H1 (cell line): ENCODE data around the gene PSAP. TPM values are rescaled to one million over a fixed set of nuclear protein-coding genes. Genes with fewer than 3 reads are reported as not detected.

Experiments
- CTCF ChIA-PET: fragments of 300-600 bp; sonication (Branson Sonifier 250); formaldehyde crosslinking; loops from one replicate; lab custom pipeline; 2021; ENCODE audit not compliant: partially characterized antibody; lab: Charles Lee
- POLR2A ChIA-PET: fragments of 300-600 bp; sonication (Branson Sonifier 250); formaldehyde crosslinking; loops from one replicate; lab custom pipeline; 2021; ENCODE audit warnings: inconsistent platforms; ENCODE audit not compliant: partially characterized antibody; lab: Charles Lee
- DNase-seq, 2 experiments: peaks; one replicate each; pipeline versions ENCODE4 v3.0.0 to v3.0.0-alpha.2; 2010 to 2022; ENCODE audit warnings: low spot score in 2 of 2, low read depth in 1 of 2, mixed read lengths in 1 of 2
- FAIRE-seq: peaks from 2 replicates; lab custom pipeline; 2011; peaks lifted over from hg19 to GRCh38; lab: Jason Lieb, UNC
- H2AFZ ChIP-seq: 2 replicates; pipeline ENCODE4 v1.8.1; 2012; ENCODE audit warnings: low read length, inconsistent platforms
- H2AK5ac ChIP-seq: 2 replicates; pipeline ENCODE4 v1.6.1; 2013; ENCODE audit warnings: low read depth, low read length
- H2BK120ac ChIP-seq: replicated peaks from 2 replicates; pipeline ENCODE3; 2013; ENCODE audit warnings: low read depth, low read length, inconsistent platforms
- H2BK12ac ChIP-seq: 2 replicates; pipeline ENCODE4 v1.6.1; 2013; ENCODE audit warnings: low read depth, low read length
- H2BK15ac ChIP-seq: 2 replicates; pipeline ENCODE4 v1.6.1; 2013; ENCODE audit warnings: low read length
- H2BK20ac ChIP-seq: 2 replicates; pipeline ENCODE4 v1.6.1; 2013; ENCODE audit warnings: low read length
- H2BK5ac ChIP-seq: 2 replicates; pipeline ENCODE4 v1.6.1; 2013; ENCODE audit warnings: low read depth, low read length
- H3K14ac ChIP-seq: 2 replicates; pipeline ENCODE4 v1.6.1; 2013; ENCODE audit warnings: inconsistent platforms; ENCODE audit not compliant: insufficient read length
- H3K18ac ChIP-seq: 2 replicates; pipeline ENCODE4 v1.6.1; 2013; ENCODE audit warnings: low read length; ENCODE audit errors: extremely low read depth
- H3K23ac ChIP-seq: 2 replicates; pipeline ENCODE4 v1.6.1; 2013; ENCODE audit warnings: inconsistent platforms; ENCODE audit not compliant: insufficient read length
- H3K23me2 ChIP-seq: 2 replicates; pipeline ENCODE4 v1.6.1; 2013; ENCODE audit warnings: low read depth, low read length
- H3K27ac ChIP-seq: 2 replicates; pipeline ENCODE4 v1.6.1; 2011; ENCODE audit warnings: low read depth, low read length, inconsistent platforms
- H3K27me3 ChIP-seq, 4 experiments: replicated peaks in 1 of 4; 1 replicate in 1 of 4; 2 replicates in 3 of 4; pipeline versions ENCODE4 v1.6.1 to v1.8.1; 2011 to 2013; ENCODE audit warnings: low read length in 3 of 4, mild to moderate bottlenecking in 3 of 4, inconsistent platforms in 2 of 4, mixed read lengths in 2 of 4, moderate library complexity in 1 of 4; ENCODE audit not compliant: control insufficient read depth in 3 of 4, insufficient read depth in 3 of 4; ENCODE audit errors: extremely low read depth in 1 of 4
- H3K36me3 ChIP-seq, 4 experiments: 2 replicates each; pipeline versions ENCODE4 v1.6.1 to v1.8.1; 2011 to 2013; ENCODE audit warnings: mild to moderate bottlenecking in 4 of 4, low read length in 3 of 4, moderate library complexity in 2 of 4, control low read depth in 1 of 4, inconsistent platforms in 1 of 4; ENCODE audit not compliant: insufficient read depth in 4 of 4, control insufficient read depth in 2 of 4
- H3K4ac ChIP-seq: replicated peaks from 2 replicates; pipeline ENCODE3; 2013; ENCODE audit warnings: low read length, low read depth, mixed read lengths, inconsistent platforms; ENCODE audit not compliant: insufficient read length
- H3K4me1 ChIP-seq, 4 experiments: replicated peaks in 1 of 4; 1 replicate in 1 of 4; 2 replicates in 3 of 4; pipeline versions ENCODE4 v1.6.1 to v1.8.1; 2011 to 2013; ENCODE audit warnings: low read length in 3 of 4, inconsistent platforms in 2 of 4, mixed read lengths in 1 of 4; ENCODE audit not compliant: insufficient read depth in 4 of 4, control insufficient read depth in 3 of 4
- H3K4me2 ChIP-seq, 2 experiments: 2 replicates each; pipeline versions ENCODE4 v1.6.1 to v1.8.1; 2011 to 2013; ENCODE audit warnings: low read depth in 2 of 2, low read length in 2 of 2, control low read depth in 1 of 2, inconsistent platforms in 1 of 2, mild to moderate bottlenecking in 1 of 2; ENCODE audit not compliant: insufficient read depth in 1 of 2
- H3K4me3 ChIP-seq, 4 experiments: fragments of 200-600, 300-600 bp in 1 of 4; sonication (generic), shearing (Covaris generic), sonication (Bioruptor Twin) in 1 of 4; 2 replicates each; pipeline versions ENCODE4 v1.5.1 to v1.8.1; 2011 to 2016; ENCODE audit warnings: low read length in 4 of 4, low read depth in 3 of 4, control low read depth in 2 of 4, inconsistent platforms in 2 of 4, mild to moderate bottlenecking in 2 of 4, mixed read lengths in 1 of 4, moderate library complexity in 1 of 4; ENCODE audit not compliant: insufficient read depth in 2 of 4; ENCODE audit errors: extremely low read depth in 1 of 4
- H3K56ac ChIP-seq: replicated peaks from 2 replicates; pipeline ENCODE3; 2013; ENCODE audit warnings: low read depth, mild to moderate bottlenecking, mixed read lengths, low read length, inconsistent platforms; ENCODE audit not compliant: insufficient read length
- H3K79me1 ChIP-seq: 2 replicates; pipeline ENCODE4 v1.6.1; 2013; ENCODE audit warnings: low read depth, low read length, control low read depth
- H3K79me2 ChIP-seq, 2 experiments: 2 replicates each; pipeline versions ENCODE4 v1.6.1 to v1.8.1; 2012 to 2013; ENCODE audit warnings: low read length in 2 of 2, mild to moderate bottlenecking in 2 of 2, inconsistent platforms in 1 of 2; ENCODE audit not compliant: insufficient read depth in 2 of 2, control insufficient read depth in 1 of 2
- H3K9ac ChIP-seq, 4 experiments: replicated peaks in 1 of 4; 1 replicate in 1 of 4; 2 replicates in 3 of 4; pipeline versions ENCODE4 v1.6.1 to v1.8.1; 2011 to 2013; ENCODE audit warnings: low read depth in 3 of 4, low read length in 3 of 4, control low read depth in 2 of 4, mild to moderate bottlenecking in 2 of 4, moderate library complexity in 2 of 4, inconsistent platforms in 1 of 4; ENCODE audit errors: extremely low read depth in 1 of 4
- H3K9me3 ChIP-seq, 2 experiments: 2 replicates each; pipeline versions ENCODE4 v1.6.1 to v1.8.1; 2012 to 2013; ENCODE audit warnings: mild to moderate bottlenecking in 2 of 2, moderate library complexity in 2 of 2, control low read depth in 1 of 2, inconsistent platforms in 1 of 2, low read depth in 1 of 2, low read length in 1 of 2, mixed read lengths in 1 of 2; ENCODE audit not compliant: insufficient read depth in 2 of 2
- H4K20me1 ChIP-seq, 2 experiments: replicated peaks in 1 of 2; 2 replicates each; pipeline versions ENCODE3 to v1.8.1; 2011 to 2013; ENCODE audit warnings: inconsistent platforms in 2 of 2, low read length in 2 of 2, mild to moderate bottlenecking in 1 of 2; ENCODE audit not compliant: insufficient read depth in 2 of 2, control insufficient read depth in 1 of 2
- H4K5ac ChIP-seq: 2 replicates; pipeline ENCODE4 v1.6.1; 2013; ENCODE audit warnings: low read length, low read depth, mixed read lengths, inconsistent platforms; ENCODE audit not compliant: insufficient read length
- H4K8ac ChIP-seq: 2 replicates; pipeline ENCODE4 v1.8.0; 2013; ENCODE audit warnings: mild to moderate bottlenecking, moderate library complexity, low read length, inconsistent platforms; ENCODE audit not compliant: insufficient read depth; ENCODE audit errors: extremely low read depth
- H4K91ac ChIP-seq: replicated peaks from 2 replicates; pipeline ENCODE3; 2013; ENCODE audit warnings: low read length, mixed read lengths, inconsistent platforms; ENCODE audit not compliant: insufficient read length
- CBX8 ChIP-seq: fragments of 300-800, 300-1000 bp; sonication (generic); IDR thresholded peaks from 2 replicates; pipeline ENCODE4 v1.7.1; 2016; ENCODE audit warnings: low read depth, low read length, borderline replicate concordance
- CREB1 ChIP-seq: IDR thresholded peaks from 2 replicates; pipeline ENCODE4 v1.6.1; 2012; ENCODE audit warnings: inconsistent platforms
- CTBP2 ChIP-seq: IDR thresholded peaks from 2 replicates; pipeline ENCODE4 v1.7.0; 2011; ENCODE audit warnings: borderline replicate concordance, mild to moderate bottlenecking, moderate library complexity, mixed read lengths, low read length; ENCODE audit not compliant: insufficient read depth, insufficient read length
- KDM1A ChIP-seq: fragments of 200-600, 300-600 bp; sonication (generic); IDR thresholded peaks from 2 replicates; pipeline ENCODE4 v1.7.1; 2016; ENCODE audit warnings: mild to moderate bottlenecking, low read length, borderline replicate concordance
- TAF1 ChIP-seq: IDR thresholded peaks from 2 replicates; pipeline ENCODE4 v1.6.1; 2011; ENCODE audit warnings: mild to moderate bottlenecking, low read depth, low read length
- ZNF274 ChIP-seq: IDR thresholded peaks from 2 replicates; pipeline ENCODE4 v1.7.0; 2012; ENCODE audit warnings: low read length, borderline replicate concordance; ENCODE audit errors: extremely low read depth
- WGBS, 2 experiments: shearing (Covaris generic) in 1 of 2; methylation state at CpG; one replicate each; pipeline versions ENCODE4 v1.1.6 to v1.1.7; 2013 to 2015; ENCODE audit warnings: low lambda C conversion rate in 2 of 2, mixed read lengths in 2 of 2, inconsistent platforms in 1 of 2, low coverage in 1 of 2, missing lambda C conversion rate in 1 of 2; ENCODE audit not compliant: insufficient replicate concordance in 2 of 2, insufficient coverage in 1 of 2, insufficient read length in 1 of 2; ENCODE audit errors: extremely low coverage in 1 of 2, missing lambda C conversion rate in 1 of 2; 5-methylcytosine and 5-hydroxymethylcytosine counted together
- polyA plus RNA-seq, 7 experiments: library from polyadenylated mRNA; depleted of rRNA in 3 of 7; stranded (reverse) in 5 of 7; unstranded in 2 of 7; fragments of >200 nt in 5 of 7; fragments of 200-250 nt in 2 of 7; gene quantifications; 1 replicate in 5 of 7; 2 replicates in 1 of 7; 4 replicates in 1 of 7; pipeline versions ENCODE4 v1.2.1 to v1.2.3, GENCODE V29; 2011 to 2013; ENCODE audit warnings: missing spikeins in 2 of 7, mixed read lengths in 2 of 7
- total RNA-seq: library from RNA; stranded (reverse); fragmentation: NEBNext Ultra II Directional; extraction: Animal tissue kit (Norgen Biotek cat#: 25700); gene quantifications from 2 replicates; pipeline ENCODE4 v1.2.1, GENCODE V29; 2021
- TF ChIP-seq, protein P1 (sequence below): IDR thresholded peaks from 2 replicates; pipeline ENCODE4 v1.6.1; 2012; ENCODE audit warnings: inconsistent platforms
- TF ChIP-seq, protein P2 (sequence below), 3 experiments: IDR thresholded peaks; 1 replicate in 2 of 3; 2 replicates in 1 of 3; pipeline versions ENCODE4 v1.5.1 to v1.6.1; 2011; ENCODE audit warnings: low read length in 3 of 3, mild to moderate bottlenecking in 3 of 3, inconsistent platforms in 2 of 3, low read depth in 1 of 3, moderate library complexity in 1 of 3; ENCODE audit not compliant: insufficient read depth in 1 of 3; ENCODE audit errors: control extremely low read depth in 1 of 3

The PSAP gene
- total and polyA plus RNA-seq, 2 of the 8 experiments (the other 6 are each of a cell fraction or from before 2014, with no cell fraction given): 386 to 504 TPM

DNA sequence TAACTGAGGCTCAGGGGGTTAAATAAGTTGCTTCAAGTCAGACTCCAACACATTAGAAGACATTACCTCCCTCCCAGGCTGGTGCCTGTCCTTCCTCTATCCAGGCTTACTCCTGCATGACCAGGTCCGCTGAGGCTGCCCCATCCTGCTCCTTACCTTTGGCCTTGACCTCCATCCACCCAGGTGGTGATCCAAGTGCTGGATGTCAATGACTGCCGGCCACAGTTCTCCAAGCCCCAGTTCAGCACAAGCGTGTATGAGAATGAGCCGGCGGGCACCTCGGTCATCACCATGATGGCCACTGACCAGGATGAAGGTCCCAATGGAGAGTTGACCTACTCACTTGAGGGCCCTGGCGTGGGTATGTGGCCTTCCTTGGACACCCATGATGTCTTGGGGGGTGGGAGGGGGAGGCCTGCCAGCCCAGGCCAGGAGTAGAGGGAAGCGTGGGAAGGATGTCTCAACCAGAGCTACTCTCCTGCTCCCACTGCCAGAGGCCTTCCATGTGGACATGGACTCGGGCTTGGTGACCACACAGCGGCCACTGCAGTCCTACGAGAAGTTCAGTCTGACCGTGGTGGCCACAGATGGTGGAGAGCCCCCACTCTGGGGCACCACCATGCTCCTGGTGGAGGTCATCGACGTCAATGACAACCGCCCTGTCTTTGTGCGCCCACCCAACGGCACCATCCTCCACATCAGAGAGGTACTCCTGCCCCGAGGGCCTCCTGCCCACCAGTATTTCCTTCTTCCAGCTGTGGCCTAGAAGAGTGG lies 48.1 kb downstream of the PSAP start:
- CTCF ChIA-PET: interaction anchor here (0.7 to 1.6 kb wide), 3 partner anchors 20 to 455 kb away, joined by 3 to 5 read pairs (median 4); no protein-coding TSS in a partner anchor
- no peaks in the 10 kb centered on the region for H3K36me3 ChIP-seq
- H3K9ac ChIP-seq: no peak overlapping the region
- peaks cover 0 to 7% (median 3%) of the 10 kb centered on the region in 4 experiments; a peak in 5 of 7 replicates for H3K4me1 ChIP-seq
- H2AK5ac ChIP-seq: no peak overlapping the region
- H3K23me2 ChIP-seq: no peaks in the 10 kb centered on the region
- no peak overlapping the region for H3K14ac ChIP-seq
- H4K20me1 ChIP-seq: peaks cover 0 to 2% of the 10 kb centered on the region in 2 experiments
- H4K5ac ChIP-seq: no peak overlapping the region
- no peak overlapping the region for H3K23ac ChIP-seq
- peaks cover 0 to 15% (median 10%) of the 10 kb centered on the region in 4 experiments; a peak in 6 of 7 replicates for H3K27me3 ChIP-seq
- DNase-seq (no peak), FAIRE-seq (no peak)
- H2BK120ac ChIP-seq: no peak overlapping the region
- no peak overlapping the region for H2BK5ac ChIP-seq
- 91% methylated on average over 17 of the region's 18 CpGs; no CpG with 5 or more reads in 1 of the 2 experiments for WGBS, 2 experiments
- H2AFZ ChIP-seq: no peak overlapping the region
- no peak overlapping the region for H3K4me2 ChIP-seq
- H2BK12ac ChIP-seq: no peak overlapping the region; the same call in 1 of the 2 replicates
- no peak overlapping the region; the same call in 1 of the 2 replicates for H3K27ac ChIP-seq
- H3K18ac ChIP-seq: no peak overlapping the region
- no peaks in the 10 kb centered on the region for H3K79me1 ChIP-seq
- H2BK15ac ChIP-seq: no peak overlapping the region
- H3K4me3 ChIP-seq: no peak overlapping the region
- H4K8ac ChIP-seq: no peak overlapping the region
- POLR2A ChIA-PET: interaction anchor here (1.8 kb wide), 1 partner anchor 11 kb away, joined by 4 read pairs; no protein-coding TSS in a partner anchor
- no peaks in the 10 kb centered on the region for H3K79me2 ChIP-seq
- no peak overlapping the region for H2BK20ac ChIP-seq
- H3K4ac ChIP-seq: no peak overlapping the region
- H3K56ac ChIP-seq: no peak overlapping the region
- no peaks in the 10 kb centered on the region for H3K9me3 ChIP-seq
- no peak overlapping the region for H4K91ac ChIP-seq
- TF ChIP-seq CBX8: no peak
- no peak for TF ChIP-seq CREB1
- TF ChIP-seq, protein P1, sequence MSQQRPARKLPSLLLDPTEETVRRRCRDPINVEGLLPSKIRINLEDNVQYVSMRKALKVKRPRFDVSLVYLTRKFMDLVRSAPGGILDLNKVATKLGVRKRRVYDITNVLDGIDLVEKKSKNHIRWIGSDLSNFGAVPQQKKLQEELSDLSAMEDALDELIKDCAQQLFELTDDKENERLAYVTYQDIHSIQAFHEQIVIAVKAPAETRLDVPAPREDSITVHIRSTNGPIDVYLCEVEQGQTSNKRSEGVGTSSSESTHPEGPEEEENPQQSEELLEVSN: no peak
- TF ChIP-seq CTBP2: no peak
- TF ChIP-seq, protein P2, sequence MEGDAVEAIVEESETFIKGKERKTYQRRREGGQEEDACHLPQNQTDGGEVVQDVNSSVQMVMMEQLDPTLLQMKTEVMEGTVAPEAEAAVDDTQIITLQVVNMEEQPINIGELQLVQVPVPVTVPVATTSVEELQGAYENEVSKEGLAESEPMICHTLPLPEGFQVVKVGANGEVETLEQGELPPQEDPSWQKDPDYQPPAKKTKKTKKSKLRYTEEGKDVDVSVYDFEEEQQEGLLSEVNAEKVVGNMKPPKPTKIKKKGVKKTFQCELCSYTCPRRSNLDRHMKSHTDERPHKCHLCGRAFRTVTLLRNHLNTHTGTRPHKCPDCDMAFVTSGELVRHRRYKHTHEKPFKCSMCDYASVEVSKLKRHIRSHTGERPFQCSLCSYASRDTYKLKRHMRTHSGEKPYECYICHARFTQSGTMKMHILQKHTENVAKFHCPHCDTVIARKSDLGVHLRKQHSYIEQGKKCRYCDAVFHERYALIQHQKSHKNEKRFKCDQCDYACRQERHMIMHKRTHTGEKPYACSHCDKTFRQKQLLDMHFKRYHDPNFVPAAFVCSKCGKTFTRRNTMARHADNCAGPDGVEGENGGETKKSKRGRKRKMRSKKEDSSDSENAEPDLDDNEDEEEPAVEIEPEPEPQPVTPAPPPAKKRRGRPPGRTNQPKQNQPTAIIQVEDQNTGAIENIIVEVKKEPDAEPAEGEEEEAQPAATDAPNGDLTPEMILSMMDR (IDR thresholded peaks at IDR 0.05; ENCODE audit: control extremely low read depth in 1 of 3, insufficient read depth in 1 of 3, low read depth in 1 of 3, low read length in 3 of 3): no peak
- TF ChIP-seq ZNF274: no peak
- TF ChIP-seq TAF1: no peak
- TF ChIP-seq KDM1A: no peak
